Measurements from ENCODE around the gene RHCE.
"Not testable (repeated sequence)": the region's sequence is repeated elsewhere in the genome, so short reads cannot be mapped to it uniquely, and the experiment has no call there.

GRCh38 chr1:25329950-25330349 is 90.7 kb downstream of the RHCE start:
- TF ChIP-seq ZNF274 (IDR thresholded peaks at IDR 0.05; ENCODE audit: low read depth, low read length); YY1 (IDR thresholded peaks at IDR 0.05; ENCODE audit: insufficient read depth, insufficient read length); SUZ12 (IDR thresholded peaks at IDR 0.05; ENCODE audit: extremely low read depth, insufficient read depth, insufficient read length): not testable (repeated sequence)
